ENCODE measurements around the gene COPS8. TPM values are rescaled to one million over a fixed set of nuclear protein-coding genes. Genes with fewer than 3 reads are reported as not detected.

The COPS8 gene
- total and polyA plus RNA-seq, 3 donors from 2014 or later = 104 to 117 (median 108) TPM

GRCh38 chr2:237126519-237127174 lies 41.0 kb downstream of the COPS8 start:
- Histone ChIP-seq H3K27ac (peak overlapping the region; percentile 67 to 77), H3K4me1 (peaks cover 10% of the 10 kb centered on the region), H3K36me3 (ENCODE audit: low read depth, missing control alignments) (no peaks in the 10 kb centered on the region), H3K27me3 (no peaks in the 10 kb centered on the region), H3K4me3 (no peak overlapping the region), H3K9me3 (no peaks in the 10 kb centered on the region)
- intact Hi-C loops (cut with DNase I; ENCODE audit: low total_unique reads) = loop anchor here (10.0 kb wide), 1 partner anchor 348 kb away; no protein-coding TSS in a partner anchor
- DNase-seq = no peak
- TF ChIP-seq POLR2A (IDR thresholded peaks at IDR 0.05) (no peak), CTCF (IDR thresholded peaks at IDR 0.05) (no peak)
- 53 to 58% methylated on average over 12 to 13 of the region's 13 CpGs for WGBS, 2 donors

- peak; percentile 93 for DNase-seq
- intact Hi-C loops (cut with DNase I; ENCODE audit: low total_unique reads) = loop anchor here (10.0 kb wide), 1 partner anchor 347 kb away; no protein-coding TSS in a partner anchor
- no peak for TF ChIP-seq POLR2A (IDR thresholded peaks at IDR 0.05)
- TF ChIP-seq CTCF (IDR thresholded peaks at IDR 0.05) = no peak
- no peaks in the 10 kb centered on the region for H3K27me3 ChIP-seq
- no peaks in the 10 kb centered on the region for H3K36me3 ChIP-seq (ENCODE audit: low read depth, missing control alignments)
- H3K4me1 ChIP-seq = peaks cover 10% of the 10 kb centered on the region
- H3K27ac ChIP-seq = peak overlapping the region; percentile 67 to 77
- no peak overlapping the region for H3K4me3 ChIP-seq
- no peaks in the 10 kb centered on the region for H3K9me3 ChIP-seq
- 36 to 38% methylated on average over 11 of the region's 11 CpGs for WGBS, 2 donors
These were observed 42.5 kb downstream of the COPS8 start for GRCh38 chr2:237128026-237128703.

GRCh38 chr2:237128845-237129592 lies 43.3 kb downstream of the COPS8 start:
- no peak for DNase-seq
- H3K36me3 ChIP-seq (ENCODE audit: low read depth, missing control alignments) = no peaks in the 10 kb centered on the region
- H3K27ac ChIP-seq = no peak overlapping the region
- no peak for TF ChIP-seq POLR2A (IDR thresholded peaks at IDR 0.05)
- no peak for TF ChIP-seq CTCF (IDR thresholded peaks at IDR 0.05)
- no peaks in the 10 kb centered on the region for H3K27me3 ChIP-seq
- peaks cover 10% of the 10 kb centered on the region for H3K4me1 ChIP-seq
- WGBS, 2 donors = 86 to 87% methylated on average over 10 of the region's 10 CpGs
- no peak overlapping the region for H3K4me3 ChIP-seq
- H3K9me3 ChIP-seq = no peaks in the 10 kb centered on the region
- intact Hi-C loops (cut with DNase I; ENCODE audit: low total_unique reads) = loop anchor here (10.0 kb wide), 1 partner anchor 346 kb away; no protein-coding TSS in a partner anchor

- intact Hi-C loops (cut with DNase I; ENCODE audit: low total_unique reads) = loop anchor here (10.0 kb wide), 1 partner anchor 345 kb away; no protein-coding TSS in a partner anchor
- WGBS, 2 donors = 83 to 89% methylated on average over 4 of the region's 4 CpGs
These were observed 44.1 kb downstream of the COPS8 start for GRCh38 chr2:237129625-237130263.

More at GRCh38 chr2:237129625-237130263, 44.1 kb downstream of the COPS8 start:
- no peaks in the 10 kb centered on the region for H3K36me3 ChIP-seq (ENCODE audit: low read depth, missing control alignments)
- H3K27me3 ChIP-seq = no peaks in the 10 kb centered on the region
- no peak overlapping the region for H3K4me3 ChIP-seq
- peaks cover 10% of the 10 kb centered on the region for H3K4me1 ChIP-seq
- no peak for TF ChIP-seq POLR2A (IDR thresholded peaks at IDR 0.05)
- no peak for TF ChIP-seq CTCF (IDR thresholded peaks at IDR 0.05)
- no peaks in the 10 kb centered on the region for H3K9me3 ChIP-seq
- H3K27ac ChIP-seq = no peak overlapping the region
- no peak for DNase-seq

Measured in testis (tissue), 3 donors.